HFF-Myc (cell line): ENCODE data around the gene RIPK4.
"Not testable (repeated sequence)": the region's sequence is repeated elsewhere in the genome, so short reads cannot be mapped to it uniquely, and the experiment has no call there.

ENCODE experiments used
- DNase-seq: peaks from one replicate; pipeline ENCODE4 v3.0.0-alpha.2; 2011; ENCODE audit warnings: low read depth; ENCODE audit errors: extremely low read depth
- H3K4me3 ChIP-seq: replicated peaks from 2 replicates; pipeline ENCODE4 v1.5.1; 2011; ENCODE audit warnings: low read depth, mild to moderate bottlenecking, control low read depth, low read length
- CTCF ChIP-seq: IDR thresholded peaks from 2 replicates; pipeline ENCODE4 v1.5.1; 2012; ENCODE audit warnings: mild to moderate bottlenecking, low read depth, low read length, control low read depth; ENCODE audit errors: missing control alignments

RIPK4 gene

GRCh38 chr21:41705546-41706262 is 61.1 kb downstream of the RIPK4 start:
- no peak for TF ChIP-seq CTCF
- DNase-seq = no peak
- no peak overlapping the region for H3K4me3 ChIP-seq

GRCh38 chr21:41703857-41704501 is 62.9 kb downstream of the RIPK4 start:
- no peak for DNase-seq
- TF ChIP-seq CTCF = no peak
- H3K4me3 ChIP-seq = no peak overlapping the region

- DNase-seq = no peak
- no peak for TF ChIP-seq CTCF
Observed at GRCh38 chr21:41701749-41702148, 65.1 kb downstream of the RIPK4 start.

GRCh38 chr21:41699311-41699710 is 67.5 kb downstream of the RIPK4 start:
- DNase-seq = no peak
- H3K4me3 ChIP-seq = no peak overlapping the region
- no peak for TF ChIP-seq CTCF

More at GRCh38 chr21:41701749-41702148, 65.1 kb downstream of the RIPK4 start:
- H3K4me3 ChIP-seq = no peak overlapping the region

GRCh38 chr21:41698071-41698470 is 68.8 kb downstream of the RIPK4 start:
- no peak overlapping the region for H3K4me3 ChIP-seq
- TF ChIP-seq CTCF = no peak
- DNase-seq = no peak

GRCh38 chr21:41695513-41695912 is 71.3 kb downstream of the RIPK4 start:
- no peak overlapping the region for H3K4me3 ChIP-seq
- TF ChIP-seq CTCF = no peak
- no peak for DNase-seq

- not testable (repeated sequence) for DNase-seq, H3K4me3 ChIP-seq
Observed at GRCh38 chr21:41694042-41694441, 72.8 kb downstream of the RIPK4 start.
